Upper lobe of left lung (tissue), 4 donors: ENCODE data around the gene MT1E.

Experiments
- POLR2A ChIP-seq, 4 donors: fragments of 450-650 bp; IDR thresholded peaks; one replicate each; pipeline ENCODE4 v1.5.1; 2016 to 2017; ENCODE audit warnings: antibody characterized with exemption in 4 of 4, mild to moderate bottlenecking in 2 of 4
- TF ChIP-seq, protein P1 (sequence below), 6 experiments: fragments of 450-650 bp in 4 of 6; fragments of 200-600 bp in 2 of 6; sonication (generic) in 2 of 6; IDR thresholded peaks; one replicate each; pipeline ENCODE4 v1.5.1; 2016 to 2019; ENCODE audit warnings: antibody characterized with exemption in 6 of 6

- TF ChIP-seq, protein P1, sequence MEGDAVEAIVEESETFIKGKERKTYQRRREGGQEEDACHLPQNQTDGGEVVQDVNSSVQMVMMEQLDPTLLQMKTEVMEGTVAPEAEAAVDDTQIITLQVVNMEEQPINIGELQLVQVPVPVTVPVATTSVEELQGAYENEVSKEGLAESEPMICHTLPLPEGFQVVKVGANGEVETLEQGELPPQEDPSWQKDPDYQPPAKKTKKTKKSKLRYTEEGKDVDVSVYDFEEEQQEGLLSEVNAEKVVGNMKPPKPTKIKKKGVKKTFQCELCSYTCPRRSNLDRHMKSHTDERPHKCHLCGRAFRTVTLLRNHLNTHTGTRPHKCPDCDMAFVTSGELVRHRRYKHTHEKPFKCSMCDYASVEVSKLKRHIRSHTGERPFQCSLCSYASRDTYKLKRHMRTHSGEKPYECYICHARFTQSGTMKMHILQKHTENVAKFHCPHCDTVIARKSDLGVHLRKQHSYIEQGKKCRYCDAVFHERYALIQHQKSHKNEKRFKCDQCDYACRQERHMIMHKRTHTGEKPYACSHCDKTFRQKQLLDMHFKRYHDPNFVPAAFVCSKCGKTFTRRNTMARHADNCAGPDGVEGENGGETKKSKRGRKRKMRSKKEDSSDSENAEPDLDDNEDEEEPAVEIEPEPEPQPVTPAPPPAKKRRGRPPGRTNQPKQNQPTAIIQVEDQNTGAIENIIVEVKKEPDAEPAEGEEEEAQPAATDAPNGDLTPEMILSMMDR (IDR thresholded peaks at IDR 0.05): no peak
- no peak for TF ChIP-seq POLR2A (IDR thresholded peaks at IDR 0.05)
Observed at GRCh38 chr16:56635441-56635967, 9.9 kb downstream of the MT1E start.
